WTC11 (cell line): ENCODE results near the gene CCDC138. TPM values are rescaled to one million over a fixed set of nuclear protein-coding genes. Genes with fewer than 3 reads are reported as not detected.

Source experiments
- ATAC-seq: fragments of 200-7000 bp; cut with Tn5 transposase; 2 replicates; pipeline ENCODE4 v1.10.0; 2021; ENCODE audit warnings: mild to moderate bottlenecking, moderate library complexity
- CTCF ChIA-PET: fragments of 300-600 bp; sonication (Branson Sonifier 250); formaldehyde crosslinking; loops from one replicate; lab custom pipeline; 2021; ENCODE audit warnings: antibody characterized with exemption; lab: Charles Lee
- POLR2A ChIA-PET: fragments of 350-600 bp; sonication (Branson Sonifier 250); formaldehyde crosslinking; loops from one replicate; lab custom pipeline; 2021; ENCODE audit warnings: antibody characterized with exemption; lab: Charles Lee
- DNase-seq: peaks from one replicate; pipeline ENCODE4 v3.0.0; 2021; ENCODE audit warnings: low spot score
- H3K27ac Mint-ChIP-seq: 2 replicates; pipeline ENCODE4 v1.8.0; 2021; ENCODE audit warnings: mixed read lengths
- H3K27me3 Mint-ChIP-seq: 2 replicates; pipeline ENCODE4 v1.8.0; 2021; ENCODE audit warnings: low read depth, mild to moderate bottlenecking, moderate library complexity, mixed read lengths
- H3K36me3 Mint-ChIP-seq: 2 replicates; pipeline ENCODE4 v1.8.0; 2021; ENCODE audit warnings: mixed read lengths
- H3K4me1 Mint-ChIP-seq: 2 replicates; pipeline ENCODE4 v1.8.0; 2022; ENCODE audit warnings: mixed read lengths
- H3K4me3 Mint-ChIP-seq: 2 replicates; pipeline ENCODE4 v1.8.0; 2021; ENCODE audit warnings: mild to moderate bottlenecking, moderate library complexity, mixed read lengths
- H3K9me3 Mint-ChIP-seq: 2 replicates; pipeline ENCODE4 v1.8.0; 2021; ENCODE audit warnings: mixed read lengths
- ATF2 ChIP-seq: sonication (generic); formaldehyde crosslinking; IDR thresholded peaks from 2 replicates; pipeline ENCODE4 v1.8.1; 2022; ENCODE audit warnings: low read depth, missing genetic modification reagents, borderline replicate concordance
- EMX1 ChIP-seq: fragments of 250-450 bp; sonication (Bioruptor Pico); IDR thresholded peaks from 2 replicates; pipeline ENCODE4 v1.8.0; 2021; ENCODE audit warnings: mild to moderate bottlenecking
- GABPB1 ChIP-seq: sonication (generic); formaldehyde crosslinking; IDR thresholded peaks from 2 replicates; pipeline ENCODE4 v1.8.1; 2023; ENCODE audit warnings: mild to moderate bottlenecking, missing genetic modification reagents
- GRHL2 ChIP-seq: fragments of 250-450 bp; sonication (Bioruptor Pico); IDR thresholded peaks from 2 replicates; pipeline ENCODE4 v1.8.0; 2022; ENCODE audit warnings: mild to moderate bottlenecking, moderate library complexity; ENCODE audit not compliant: insufficient replicate concordance, severe bottlenecking
- HMGA2 ChIP-seq: fragments of 250-450 bp; sonication (Bioruptor Pico); IDR thresholded peaks from 2 replicates; pipeline ENCODE4 v1.4.0; 2021; ENCODE audit warnings: mild to moderate bottlenecking, moderate library complexity
- JAZF1 ChIP-seq: fragments of 250-450 bp; sonication (Bioruptor Pico); IDR thresholded peaks from 2 replicates; pipeline ENCODE4 v1.9.0; 2021; ENCODE audit warnings: moderate library complexity, mild to moderate bottlenecking, inconsistent platforms
- JUN ChIP-seq: sonication (generic); formaldehyde crosslinking; IDR thresholded peaks from 2 replicates; pipeline ENCODE4 v1.8.0; 2023; ENCODE audit warnings: mild to moderate bottlenecking, missing genetic modification reagents
- KAT7 ChIP-seq: sonication (generic); formaldehyde crosslinking; IDR thresholded peaks from 2 replicates; pipeline ENCODE4 v1.8.1; 2023; ENCODE audit warnings: missing genetic modification reagents, mild to moderate bottlenecking, borderline replicate concordance
- MYBL2 ChIP-seq: sonication (generic); formaldehyde crosslinking; IDR thresholded peaks from 2 replicates; pipeline ENCODE4 v1.8.1; 2023; ENCODE audit warnings: mild to moderate bottlenecking, moderate library complexity, missing genetic modification reagents
- NFE2L1 ChIP-seq: sonication (generic); formaldehyde crosslinking; IDR thresholded peaks from 2 replicates; pipeline ENCODE4 v1.8.1; 2023; ENCODE audit warnings: missing genetic modification reagents
- NR2C2 ChIP-seq: sonication (generic); formaldehyde crosslinking; IDR thresholded peaks from 2 replicates; pipeline ENCODE4 v1.8.0; 2022; ENCODE audit warnings: mild to moderate bottlenecking, missing genetic modification reagents
- OVOL2 ChIP-seq: fragments of 250-450 bp; sonication (Bioruptor Pico); IDR thresholded peaks from 2 replicates; pipeline ENCODE4 v1.9.0; 2021; ENCODE audit warnings: mild to moderate bottlenecking, borderline replicate concordance
- RELA ChIP-seq: sonication (generic); formaldehyde crosslinking; IDR thresholded peaks from 2 replicates; pipeline ENCODE4 v1.8.1; 2022; ENCODE audit warnings: missing genetic modification reagents, mild to moderate bottlenecking, borderline replicate concordance
- RORB ChIP-seq: fragments of 250-450 bp; sonication (Bioruptor Pico); IDR thresholded peaks from 2 replicates; pipeline ENCODE4 v1.9.0; 2021; ENCODE audit warnings: mild to moderate bottlenecking
- SP1 ChIP-seq: sonication (generic); formaldehyde crosslinking; conservative IDR thresholded peaks from 2 replicates; pipeline ENCODE4 v1.8.1; 2022; ENCODE audit warnings: missing genetic modification reagents
- STAT6 ChIP-seq: sonication (generic); formaldehyde crosslinking; conservative IDR thresholded peaks from 2 replicates; pipeline ENCODE4 v1.8.1; 2023; ENCODE audit warnings: mild to moderate bottlenecking, low read depth, missing genetic modification reagents, moderate library complexity
- TCF7 ChIP-seq: sonication (generic); formaldehyde crosslinking; IDR thresholded peaks from 2 replicates; pipeline ENCODE4 v1.8.0; 2022; ENCODE audit warnings: mild to moderate bottlenecking, low read depth, missing genetic modification reagents, moderate library complexity
- TEAD4 ChIP-seq: sonication (generic); formaldehyde crosslinking; IDR thresholded peaks from 2 replicates; pipeline ENCODE4 v1.8.0; 2022; ENCODE audit warnings: mild to moderate bottlenecking, missing genetic modification reagents
- ZNF138 ChIP-seq: sonication (generic); formaldehyde crosslinking; conservative IDR thresholded peaks from 2 replicates; pipeline ENCODE4 v1.8.1; 2022; ENCODE audit warnings: mild to moderate bottlenecking, moderate library complexity, missing genetic modification reagents
- ZNF671 ChIP-seq: fragments of 250-450 bp; sonication (Bioruptor Pico); IDR thresholded peaks from 2 replicates; pipeline ENCODE4 v1.8.0; 2021; ENCODE audit warnings: mild to moderate bottlenecking
- total RNA-seq: library from RNA; stranded (reverse); gene quantifications from 3 replicates; pipeline ENCODE4 v1.2.3, GENCODE V29; 2021
- TF ChIP-seq, protein P1 (sequence below): sonication (generic); formaldehyde crosslinking; IDR thresholded peaks from 2 replicates; pipeline ENCODE4 v1.8.0; 2022; ENCODE audit warnings: mild to moderate bottlenecking, missing genetic modification reagents
- TF ChIP-seq, protein P2 (sequence below): fragments of 250-450 bp; sonication (Bioruptor Pico); IDR thresholded peaks from 2 replicates; pipeline ENCODE4 v1.9.0; 2021; ENCODE audit warnings: mild to moderate bottlenecking
- TF ChIP-seq, protein P3 (sequence below): sonication (generic); formaldehyde crosslinking; IDR thresholded peaks from 2 replicates; pipeline ENCODE4 v1.8.1; 2023; ENCODE audit warnings: mild to moderate bottlenecking, missing genetic modification reagents

CCDC138 gene
- total RNA-seq, 1 experiment from 2014 or later = 23.5 TPM

DNA sequence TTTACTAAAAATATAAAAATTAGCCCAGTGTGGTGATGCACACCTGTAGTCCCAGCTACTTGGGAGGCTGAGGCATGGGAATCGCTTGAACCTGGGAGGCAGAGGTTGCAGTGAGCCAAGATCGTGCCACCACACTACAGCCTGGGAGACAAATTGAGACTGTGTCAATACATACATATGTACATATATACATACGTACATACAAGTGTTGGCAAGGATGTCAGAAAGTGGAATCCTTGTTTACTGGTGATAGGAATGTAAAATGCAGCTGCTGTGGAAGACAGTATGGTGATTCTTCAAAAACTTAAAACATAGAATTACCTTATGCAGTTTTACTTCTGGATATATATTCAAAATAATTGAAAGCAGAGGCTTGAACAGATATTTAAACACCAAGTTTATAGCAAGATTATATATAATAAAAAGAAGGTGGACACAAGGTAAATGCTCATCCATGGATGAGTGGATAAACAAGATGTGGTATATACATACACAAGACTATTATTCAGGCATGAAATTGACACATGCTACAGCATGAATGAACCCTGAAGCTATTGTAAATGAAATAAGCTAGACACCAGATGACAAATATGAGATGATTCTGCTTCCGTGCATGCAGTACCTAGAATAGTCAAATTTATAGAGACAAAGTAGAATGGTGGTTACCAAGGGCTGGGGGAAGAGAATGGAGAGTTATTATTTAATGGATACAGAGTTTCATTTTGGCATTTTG, 43.2 kb downstream of the CCDC138 start:
- Mint-ChIP-seq H3K9me3 (no peaks in the 10 kb centered on the region), H3K36me3 (peaks cover 12% of the 10 kb centered on the region), H3K27me3 (no peaks in the 10 kb centered on the region), H3K27ac (no peak overlapping the region), H3K4me1 (peaks cover 12% of the 10 kb centered on the region), H3K4me3 (no peak overlapping the region)
- ATAC-seq = no peak
- POLR2A ChIA-PET = no interaction called here
- TF ChIP-seq OVOL2 (CRISPR knock-in tag) (no peak), TCF7 (CRISPR knock-in tag) (no peak), KAT7 (CRISPR knock-in tag) (no peak), NFE2L1 (no peak), RELA (CRISPR knock-in tag) (no peak), HMGA2 (CRISPR knock-in tag) (no peak), EMX1 (CRISPR knock-in tag) (no peak), TEAD4 (no peak), ZNF138 (CRISPR knock-in tag) (no peak), MYBL2 (CRISPR knock-in tag) (no peak), JUN (CRISPR knock-in tag) (no peak), JAZF1 (CRISPR knock-in tag) (no peak), STAT6 (CRISPR knock-in tag) (no peak)
- TF ChIP-seq, protein P1, sequence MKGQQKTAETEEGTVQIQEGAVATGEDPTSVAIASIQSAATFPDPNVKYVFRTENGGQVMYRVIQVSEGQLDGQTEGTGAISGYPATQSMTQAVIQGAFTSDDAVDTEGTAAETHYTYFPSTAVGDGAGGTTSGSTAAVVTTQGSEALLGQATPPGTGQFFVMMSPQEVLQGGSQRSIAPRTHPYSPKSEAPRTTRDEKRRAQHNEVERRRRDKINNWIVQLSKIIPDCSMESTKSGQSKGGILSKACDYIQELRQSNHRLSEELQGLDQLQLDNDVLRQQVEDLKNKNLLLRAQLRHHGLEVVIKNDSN (CRISPR knock-in tag) = no peak
- TF ChIP-seq, protein P2, sequence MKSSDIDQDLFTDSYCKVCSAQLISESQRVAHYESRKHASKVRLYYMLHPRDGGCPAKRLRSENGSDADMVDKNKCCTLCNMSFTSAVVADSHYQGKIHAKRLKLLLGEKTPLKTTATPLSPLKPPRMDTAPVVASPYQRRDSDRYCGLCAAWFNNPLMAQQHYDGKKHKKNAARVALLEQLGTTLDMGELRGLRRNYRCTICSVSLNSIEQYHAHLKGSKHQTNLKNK = no peak
- DNase-seq = no peak
- CTCF ChIA-PET = no interaction called here

DNA sequence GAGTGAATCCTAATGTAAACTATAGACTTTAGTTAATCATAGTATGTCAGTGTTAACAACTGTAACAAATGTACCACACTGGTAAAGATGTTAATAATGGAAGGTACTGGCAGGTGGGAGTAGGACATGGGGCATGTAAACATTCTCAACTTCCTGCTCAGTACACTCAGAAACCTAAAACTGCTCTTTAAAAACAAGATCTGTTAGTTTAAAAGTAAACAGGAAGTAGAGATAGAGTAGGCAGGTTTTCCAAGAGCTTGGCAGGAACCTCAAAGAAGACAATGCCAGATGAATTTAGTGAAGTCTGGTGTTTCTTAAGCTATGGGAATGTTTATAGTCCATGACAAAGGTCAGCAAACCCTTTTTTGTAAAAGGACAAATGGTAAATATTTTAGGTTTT, 46.6 kb downstream of the CCDC138 start:
- Mint-ChIP-seq H3K36me3 (peaks cover 32% of the 10 kb centered on the region), H3K4me1 (peaks cover 13% of the 10 kb centered on the region), H3K4me3 (no peak overlapping the region), H3K27ac (peak overlapping the region; percentile 24; the same call in 1 of the 2 replicates), H3K9me3 (peaks cover 26% of the 10 kb centered on the region), H3K27me3 (no peaks in the 10 kb centered on the region)
- ATAC-seq (no peak), DNase-seq (no peak)
- POLR2A ChIA-PET = no interaction called here
- TF ChIP-seq, protein P3, sequence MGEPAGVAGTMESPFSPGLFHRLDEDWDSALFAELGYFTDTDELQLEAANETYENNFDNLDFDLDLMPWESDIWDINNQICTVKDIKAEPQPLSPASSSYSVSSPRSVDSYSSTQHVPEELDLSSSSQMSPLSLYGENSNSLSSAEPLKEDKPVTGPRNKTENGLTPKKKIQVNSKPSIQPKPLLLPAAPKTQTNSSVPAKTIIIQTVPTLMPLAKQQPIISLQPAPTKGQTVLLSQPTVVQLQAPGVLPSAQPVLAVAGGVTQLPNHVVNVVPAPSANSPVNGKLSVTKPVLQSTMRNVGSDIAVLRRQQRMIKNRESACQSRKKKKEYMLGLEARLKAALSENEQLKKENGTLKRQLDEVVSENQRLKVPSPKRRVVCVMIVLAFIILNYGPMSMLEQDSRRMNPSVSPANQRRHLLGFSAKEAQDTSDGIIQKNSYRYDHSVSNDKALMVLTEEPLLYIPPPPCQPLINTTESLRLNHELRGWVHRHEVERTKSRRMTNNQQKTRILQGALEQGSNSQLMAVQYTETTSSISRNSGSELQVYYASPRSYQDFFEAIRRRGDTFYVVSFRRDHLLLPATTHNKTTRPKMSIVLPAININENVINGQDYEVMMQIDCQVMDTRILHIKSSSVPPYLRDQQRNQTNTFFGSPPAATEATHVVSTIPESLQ (CRISPR knock-in tag) = no peak
- TF ChIP-seq ATF2 (CRISPR knock-in tag) (no peak), SP1 (CRISPR knock-in tag) (no peak), NR2C2 (no peak), ZNF671 (no peak), RORB (CRISPR knock-in tag) (no peak), GABPB1 (CRISPR knock-in tag) (no peak), GRHL2 (CRISPR knock-in tag) (no peak), RELA (CRISPR knock-in tag) (no peak)
- CTCF ChIA-PET = no interaction called here
